Spleen (tissue), 7 donors: ENCODE data around the gene CFAP90.

Experiments
- POLR2A ChIP-seq, 3 donors: fragments of 450-650 bp; IDR thresholded peaks; one replicate each; pipeline ENCODE4 v1.5.1; 2017; ENCODE audit warnings: antibody characterized with exemption in 3 of 3, mild to moderate bottlenecking in 1 of 3
- TF ChIP-seq, protein P1 (sequence below), 11 experiments: fragments of 200-600 bp in 7 of 11; fragments of 450-650 bp in 4 of 11; sonication (generic) in 4 of 11; IDR thresholded peaks in 8 of 11; conservative IDR thresholded peaks in 3 of 11; 1 replicate in 7 of 11; 2 replicates in 4 of 11; pipeline versions ENCODE4 v1.4.0 to v1.8.0; 2016 to 2021; ENCODE audit warnings: antibody characterized with exemption in 11 of 11, inconsistent platforms in 4 of 11, mild to moderate bottlenecking in 1 of 11
- donor health status: DM: no; HTN: no; CAD: no; lungs with moderate emphysema.
- donor health status: DM: no; HTN: no; CAD: no.
- donor health status: DM: no; HTN: no; CAD: no.

GRCh38 chr5:7794311-7794710 is 56.6 kb downstream of the CFAP90 start:
- TF ChIP-seq POLR2A (IDR thresholded peaks at IDR 0.05): no peak
- TF ChIP-seq, protein P1, sequence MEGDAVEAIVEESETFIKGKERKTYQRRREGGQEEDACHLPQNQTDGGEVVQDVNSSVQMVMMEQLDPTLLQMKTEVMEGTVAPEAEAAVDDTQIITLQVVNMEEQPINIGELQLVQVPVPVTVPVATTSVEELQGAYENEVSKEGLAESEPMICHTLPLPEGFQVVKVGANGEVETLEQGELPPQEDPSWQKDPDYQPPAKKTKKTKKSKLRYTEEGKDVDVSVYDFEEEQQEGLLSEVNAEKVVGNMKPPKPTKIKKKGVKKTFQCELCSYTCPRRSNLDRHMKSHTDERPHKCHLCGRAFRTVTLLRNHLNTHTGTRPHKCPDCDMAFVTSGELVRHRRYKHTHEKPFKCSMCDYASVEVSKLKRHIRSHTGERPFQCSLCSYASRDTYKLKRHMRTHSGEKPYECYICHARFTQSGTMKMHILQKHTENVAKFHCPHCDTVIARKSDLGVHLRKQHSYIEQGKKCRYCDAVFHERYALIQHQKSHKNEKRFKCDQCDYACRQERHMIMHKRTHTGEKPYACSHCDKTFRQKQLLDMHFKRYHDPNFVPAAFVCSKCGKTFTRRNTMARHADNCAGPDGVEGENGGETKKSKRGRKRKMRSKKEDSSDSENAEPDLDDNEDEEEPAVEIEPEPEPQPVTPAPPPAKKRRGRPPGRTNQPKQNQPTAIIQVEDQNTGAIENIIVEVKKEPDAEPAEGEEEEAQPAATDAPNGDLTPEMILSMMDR (IDR thresholded peaks at IDR 0.05 in 8 of 11, conservative IDR thresholded peaks at IDR 0.05 in 3 of 11): no peak
